H1 (cell line): ENCODE measurements around the gene SCO2. TPM values are rescaled to one million over a fixed set of nuclear protein-coding genes. Genes with fewer than 3 reads are reported as not detected.

ENCODE experiments used
- BRCA1 ChIP-seq: IDR thresholded peaks from 2 replicates; pipeline ENCODE4 v1.6.1; 2012; ENCODE audit warnings: low read depth, low read length, improper control_type of control experiment
- CHD1 ChIP-seq: IDR thresholded peaks from 2 replicates; pipeline ENCODE4 v1.6.1; 2012; ENCODE audit warnings: low read depth, low read length, improper control_type of control experiment
- EGR1 ChIP-seq: IDR thresholded peaks from 2 replicates; pipeline ENCODE4 v1.6.1; 2011; ENCODE audit warnings: low read depth, low read length, borderline replicate concordance
- EZH2 ChIP-seq: fragments of 200-600 bp; sonication (generic); IDR thresholded peaks from 2 replicates; pipeline ENCODE4 v1.7.1; 2012; ENCODE audit warnings: low read depth, mild to moderate bottlenecking, moderate library complexity, low read length, inconsistent platforms; ENCODE audit not compliant: severe bottlenecking
- GABPA ChIP-seq: IDR thresholded peaks from 2 replicates; pipeline ENCODE4 v1.6.1; 2011; ENCODE audit warnings: mild to moderate bottlenecking, low read length, moderate library complexity, borderline replicate concordance; ENCODE audit not compliant: insufficient read depth
- JUN ChIP-seq: IDR thresholded peaks from 2 replicates; pipeline ENCODE4 v1.6.1; 2011; ENCODE audit warnings: low read depth, mild to moderate bottlenecking, improper control_type of control experiment, low read length
- JUND ChIP-seq: IDR thresholded peaks from 2 replicates; pipeline ENCODE4 v1.6.1; 2011; ENCODE audit warnings: mild to moderate bottlenecking, improper control_type of control experiment, low read length
- NRF1 ChIP-seq: IDR thresholded peaks from 2 replicates; pipeline ENCODE4 v1.6.1; 2011; ENCODE audit warnings: mild to moderate bottlenecking, low read depth, low read length, improper control_type of control experiment
- RNF2 ChIP-seq: fragments of 200-900, 300-1000 bp; sonication (generic); IDR thresholded peaks from 2 replicates; pipeline ENCODE4 v1.7.1; 2016; ENCODE audit warnings: borderline replicate concordance, low read depth, mild to moderate bottlenecking, antibody characterized with exemption, low read length; ENCODE audit not compliant: poor library complexity, severe bottlenecking; ENCODE audit errors: missing control alignments
- RXRA ChIP-seq: IDR thresholded peaks from 2 replicates; pipeline ENCODE4 v1.6.1; 2011; ENCODE audit warnings: low read depth, mild to moderate bottlenecking, low read length, moderate library complexity; ENCODE audit not compliant: insufficient read depth
- SAP30 ChIP-seq: fragments of 300-600 bp; sonication (generic); IDR thresholded peaks from 2 replicates; pipeline ENCODE4 v1.7.1; 2012; ENCODE audit warnings: low read length, moderate library complexity, mild to moderate bottlenecking, inconsistent platforms; ENCODE audit not compliant: insufficient read depth, insufficient replicate concordance
- SIRT6 ChIP-seq: IDR thresholded peaks from one replicate; pipeline ENCODE4 v1.7.1; 2012; ENCODE audit warnings: low read length, inconsistent platforms
- SP2 ChIP-seq: IDR thresholded peaks from 2 replicates; pipeline ENCODE4 v1.6.1; 2012; ENCODE audit warnings: mild to moderate bottlenecking, low read length, inconsistent platforms
- polyA plus RNA-seq, 7 experiments: library from polyadenylated mRNA; depleted of rRNA in 3 of 7; stranded (reverse) in 5 of 7; unstranded in 2 of 7; fragments of >200 nt in 5 of 7; fragments of 200-250 nt in 2 of 7; gene quantifications; 1 replicate in 5 of 7; 2 replicates in 1 of 7; 4 replicates in 1 of 7; pipeline versions ENCODE4 v1.2.1 to v1.2.3, GENCODE V29; 2011 to 2013; ENCODE audit warnings: missing spikeins in 2 of 7, mixed read lengths in 2 of 7
- total RNA-seq: library from RNA; stranded (reverse); fragmentation: NEBNext Ultra II Directional; extraction: Animal tissue kit (Norgen Biotek cat#: 25700); gene quantifications from 2 replicates; pipeline ENCODE4 v1.2.1, GENCODE V29; 2021

SCO2 gene
- total and polyA plus RNA-seq, 2 of the 8 experiments (the other 6 are each of a cell fraction or from before 2014, with no cell fraction given), result 2.0 TPM; not detected in 1

DNA sequence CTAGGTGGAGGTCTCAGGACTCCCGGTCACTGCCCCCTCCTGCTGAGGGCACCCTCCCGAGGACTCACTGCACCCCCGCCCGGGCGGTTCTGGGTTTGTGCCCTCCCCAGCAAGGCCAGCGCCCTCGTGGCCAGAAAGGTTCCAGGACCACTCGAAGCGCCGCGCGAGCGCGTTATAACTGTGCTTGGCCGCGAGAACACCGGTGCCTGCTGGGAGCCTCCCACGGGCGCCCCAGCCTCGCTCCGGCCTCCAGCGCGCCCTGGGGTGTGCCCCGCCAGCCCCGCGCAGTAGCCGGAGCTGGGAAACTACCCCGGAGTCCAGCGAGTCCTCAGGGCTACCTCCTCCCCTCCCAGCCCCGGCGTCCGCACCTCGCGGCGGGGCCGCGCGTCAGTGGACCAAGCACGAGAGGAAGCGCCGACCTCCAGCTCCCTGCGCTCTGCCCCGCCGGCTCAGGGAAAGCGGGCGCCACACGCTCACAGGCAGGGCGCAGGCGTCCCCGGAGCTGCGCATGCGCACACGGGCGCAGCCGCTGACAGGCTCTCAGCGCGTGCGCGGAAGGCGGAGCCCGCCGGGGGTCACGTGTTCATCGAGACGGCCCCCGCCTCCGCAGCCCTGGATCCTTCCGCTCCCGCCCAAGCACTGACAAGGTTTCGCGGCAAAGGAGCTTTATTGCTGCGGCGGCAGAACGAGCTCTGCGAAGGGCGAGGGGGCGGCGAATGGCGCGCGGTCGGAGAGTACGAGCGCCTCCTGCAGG lies at the start of gene SCO2 (continued):
- TF ChIP-seq JUND (no peak), NRF1 (peak; percentile 93), SP2 (no peak), CHD1 (no peak), SIRT6 (no peak), GABPA (no peak), RNF2 (no peak), EGR1 (peak; percentile 76; the same call in 1 of the 2 replicates), RXRA (no peak), SAP30 (no peak), EZH2 (no peak), BRCA1 (no peak), JUN (no peak)
